Head of caudate nucleus (tissue), 42 donors: ENCODE measurements around the gene HACD3.
"Not testable (repeated sequence)": the region's sequence is repeated elsewhere in the genome, so short reads cannot be mapped to it uniquely, and the experiment has no call there.

ENCODE experiments used
- DNase-seq, 42 donors: peaks; one replicate each; pipeline versions ENCODE4 v3.0.0 to v3.0.0-alpha.2; 2020 to 2021; ENCODE audit warnings: mixed read lengths in 7 of 42
- intact Hi-C: fragments of 100-400 bp; cut with DNase I; formaldehyde crosslinking; loops from one replicate; pipeline ENCODE4 v1.15.0; 2022

The HACD3 gene

GRCh38 chr15:65541231-65541820, 11.1 kb downstream of the HACD3 start:
- intact Hi-C loops, result no loop called here

DNA sequence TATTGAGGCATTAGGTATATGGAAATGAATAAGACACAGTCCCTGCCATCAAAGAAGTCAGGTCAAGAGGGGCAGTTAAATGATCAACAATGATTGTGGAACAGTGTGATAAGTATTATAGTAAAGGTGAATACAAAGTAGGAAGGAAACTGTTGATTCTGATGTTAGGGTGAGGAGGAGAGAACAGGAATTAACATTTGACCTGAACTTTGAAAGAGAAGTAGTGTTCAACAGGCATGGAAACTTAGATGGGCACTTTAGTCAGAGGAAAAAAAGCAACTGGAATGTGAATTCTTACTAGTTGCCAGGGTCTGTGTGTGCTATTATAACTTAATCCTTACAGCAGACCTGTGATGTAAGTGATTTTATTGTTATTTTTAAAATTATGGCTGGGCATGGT, 17.6 kb downstream of the HACD3 start:
- DNase-seq, result no peak
- intact Hi-C loops, result no loop called here

More at GRCh38 chr15:65541231-65541820, 11.1 kb downstream of the HACD3 start:
- DNase-seq, result no peak

GRCh38 chr15:65549288-65549687, 19.0 kb downstream of the HACD3 start:
- intact Hi-C loops, result not testable (repeated sequence)

GRCh38 chr15:65550681-65551098, 20.4 kb downstream of the HACD3 start:
- intact Hi-C loops, result no loop called here
- no peak for DNase-seq

More at GRCh38 chr15:65549288-65549687, 19.0 kb downstream of the HACD3 start:
- not testable (repeated sequence) for DNase-seq

DNA sequence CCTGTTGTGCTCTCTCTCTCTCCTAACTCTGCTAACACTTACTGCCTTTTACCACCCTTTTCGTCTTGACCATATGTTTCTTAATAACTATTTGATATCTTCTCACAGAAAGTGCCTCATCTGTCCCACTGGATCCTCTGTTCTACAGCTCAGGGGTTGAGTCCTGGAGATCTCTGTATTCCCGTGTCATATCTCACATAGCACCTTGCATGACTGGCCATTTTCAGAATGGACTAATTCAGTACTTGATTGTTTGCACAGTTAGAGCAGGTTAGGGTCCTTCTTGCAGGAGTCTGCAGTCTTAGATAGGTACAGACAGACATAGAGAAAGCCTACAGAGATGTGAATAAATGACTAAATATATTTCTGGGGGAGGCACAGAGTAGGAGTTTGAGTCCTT, 20.9 kb downstream of the HACD3 start:
- intact Hi-C loops, result no loop called here
- DNase-seq, result no peak

GRCh38 chr15:65552851-65553250, 22.6 kb downstream of the HACD3 start:
- DNase-seq, intact Hi-C loops: not testable (repeated sequence)

GRCh38 chr15:65553691-65554090, 23.4 kb downstream of the HACD3 start:
- intact Hi-C loops, result no loop called here
- DNase-seq, result no peak

- no peak for DNase-seq
- intact Hi-C loops, result no loop called here
Observed at GRCh38 chr15:65556622-65557021, 26.4 kb downstream of the HACD3 start.

GRCh38 chr15:65558336-65558735, 28.1 kb downstream of the HACD3 start:
- no peak for DNase-seq
- intact Hi-C loops, result no loop called here

GRCh38 chr15:65558997-65559760, 28.9 kb downstream of the HACD3 start:
- no peak for DNase-seq
- intact Hi-C loops, result no loop called here

- DNase-seq, result no peak
- intact Hi-C loops, result no loop called here
Observed at GRCh38 chr15:65559941-65560340, 29.7 kb downstream of the HACD3 start.

GRCh38 chr15:65561934-65562333, 31.7 kb downstream of the HACD3 start:
- intact Hi-C loops, result no loop called here
- no peak for DNase-seq

- intact Hi-C loops, result no loop called here
- DNase-seq, result no peak
Observed at GRCh38 chr15:65569728-65570127, 39.5 kb downstream of the HACD3 start.

DNA sequence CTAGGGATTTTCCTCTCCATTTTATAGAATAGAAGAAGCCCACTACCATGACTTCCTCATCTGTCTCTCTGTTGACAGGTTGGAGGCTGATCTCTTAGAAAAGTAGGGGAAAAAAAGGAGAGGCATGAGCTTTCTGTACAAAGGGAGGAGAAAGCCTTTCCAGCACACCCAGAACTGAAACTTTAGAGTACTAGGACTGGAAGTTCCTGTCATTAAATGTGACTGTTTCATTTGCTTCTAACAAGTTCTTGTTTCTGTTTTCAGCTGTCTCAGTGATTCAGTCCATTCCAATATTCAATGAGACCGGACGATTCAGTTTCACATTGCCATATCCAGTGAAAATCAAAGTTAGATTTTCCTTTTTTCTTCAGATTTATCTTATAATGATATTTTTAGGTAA, 41.7 kb downstream of the HACD3 start:
- intact Hi-C loops, result no loop called here

GRCh38 chr15:65576664-65577063, 46.4 kb downstream of the HACD3 start:
- DNase-seq, result no peak
- intact Hi-C loops, result no loop called here

More for the DNA sequence above, 41.7 kb downstream of the HACD3 start:
- no peak for DNase-seq

DNA sequence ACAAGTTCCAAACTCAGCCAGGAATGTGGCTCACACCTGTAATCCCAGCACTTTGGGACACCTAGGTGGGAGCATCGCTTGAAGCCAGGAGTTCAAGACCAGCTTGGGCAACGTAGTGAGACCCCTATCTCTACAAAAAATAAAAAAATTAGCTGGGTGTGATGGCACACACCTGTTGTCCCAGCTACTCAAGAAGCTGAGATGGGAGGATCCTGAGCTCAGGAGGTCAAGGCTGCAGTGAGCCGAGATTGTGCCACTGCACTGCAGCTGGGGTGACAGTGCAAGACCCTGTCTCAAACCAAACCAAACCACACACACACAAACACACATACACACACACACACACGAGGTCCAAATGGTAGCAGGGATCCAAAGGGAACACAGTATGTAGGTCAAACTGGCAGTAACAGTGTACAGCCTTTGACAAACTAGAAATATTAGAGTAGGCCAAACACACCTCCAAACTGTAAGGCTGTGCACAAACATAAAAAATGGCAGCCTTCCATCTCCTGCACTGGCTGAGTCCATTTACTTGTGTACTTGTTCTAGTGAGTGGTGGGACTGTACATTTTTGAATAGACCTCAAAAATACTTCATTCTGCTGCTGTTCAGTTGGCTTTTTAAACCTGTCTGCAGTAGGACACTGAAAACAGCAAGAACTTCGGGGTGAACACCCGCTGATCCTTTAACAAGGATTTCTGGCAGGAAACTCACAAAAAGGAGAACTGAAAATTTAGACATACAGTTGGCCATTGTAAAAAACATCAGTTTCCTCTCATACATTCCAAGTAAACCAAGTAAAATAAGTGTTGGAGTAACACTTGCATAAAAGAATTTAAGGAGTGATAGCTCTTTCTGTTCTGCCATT, 47.1 kb downstream of the HACD3 start:
- intact Hi-C loops, result no loop called here
- no peak for DNase-seq

DNA sequence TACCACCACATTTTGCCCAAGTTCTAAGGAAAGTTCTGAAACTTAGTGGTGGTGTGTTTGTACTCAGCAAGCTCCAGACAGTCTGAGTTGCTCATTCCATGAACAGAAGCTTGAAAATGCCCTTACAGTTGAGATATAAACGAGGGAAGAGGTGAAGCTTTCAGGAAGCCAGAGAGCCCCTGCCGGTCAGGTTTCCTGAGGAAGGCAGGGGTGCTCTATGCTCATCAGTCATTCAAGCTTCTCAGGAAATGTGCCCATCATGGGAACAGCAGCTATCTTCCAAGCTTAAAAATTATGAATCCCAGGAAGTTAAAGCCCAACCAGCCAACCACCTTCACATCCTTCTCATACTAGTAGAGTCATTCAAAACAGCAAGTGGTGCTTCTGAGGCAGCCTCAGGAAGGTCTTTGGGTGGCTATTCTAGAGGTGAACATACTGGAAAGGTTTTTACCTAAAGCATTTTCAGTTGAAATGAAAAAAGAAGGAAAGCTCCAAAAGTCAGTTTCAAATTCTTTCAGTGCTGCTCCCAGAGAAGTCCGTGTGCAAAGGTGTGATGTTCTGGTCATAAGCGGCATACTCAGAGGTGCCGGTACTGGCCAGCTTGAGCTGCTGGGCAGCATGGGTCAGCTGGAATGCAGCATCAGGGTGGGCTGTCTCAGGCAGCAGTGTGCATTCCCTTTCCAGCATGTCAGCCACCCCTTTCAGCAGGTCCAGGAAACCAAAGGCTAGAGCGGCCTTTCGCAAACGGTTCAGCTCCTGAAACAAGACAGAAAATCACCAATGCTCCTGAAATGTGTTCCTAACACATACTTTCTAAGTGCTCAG, 48.9 kb downstream of the HACD3 start:
- intact Hi-C loops, result no loop called here

GRCh38 chr15:65579762-65580161, 49.5 kb downstream of the HACD3 start:
- intact Hi-C loops, result no loop called here
- DNase-seq, result no peak

More for the DNA sequence above, 48.9 kb downstream of the HACD3 start:
- DNase-seq, result no peak

- intact Hi-C loops, result no loop called here
- DNase-seq, result no peak
Observed at GRCh38 chr15:65580287-65580686, 50.0 kb downstream of the HACD3 start.
